ENCODE measurements around the gene ACBD6. TPM values are rescaled to one million over a fixed set of nuclear protein-coding genes. Genes with fewer than 3 reads are reported as not detected.
A peak's percentile ranks its signal among the peaks of the same experiment; 100 is the strongest.

The ACBD6 gene
- total RNA-seq, 2 donors from 2014 or later: 58.2 to 59.8 TPM

GRCh38 chr1:180268556-180269075 is 233.8 kb downstream of the ACBD6 start:
- no peaks in the 10 kb centered on the region for H3K36me3 Mint-ChIP-seq (ENCODE audit: insufficient read depth in 2 of 2)
- H3K9me3 Mint-ChIP-seq: no peaks in the 10 kb centered on the region
- H3K4me1 Mint-ChIP-seq (ENCODE audit: low read depth): no peaks in the 10 kb centered on the region
- H3K27me3 Mint-ChIP-seq (ENCODE audit: low read depth): no peaks in the 10 kb centered on the region
- H3K27ac Mint-ChIP-seq: no peak overlapping the region
- no peak for DNase-seq
- ATAC-seq (replicated peaks in 1 of 2): no peak
- H3K4me3 Mint-ChIP-seq: no peak overlapping the region

DNA sequence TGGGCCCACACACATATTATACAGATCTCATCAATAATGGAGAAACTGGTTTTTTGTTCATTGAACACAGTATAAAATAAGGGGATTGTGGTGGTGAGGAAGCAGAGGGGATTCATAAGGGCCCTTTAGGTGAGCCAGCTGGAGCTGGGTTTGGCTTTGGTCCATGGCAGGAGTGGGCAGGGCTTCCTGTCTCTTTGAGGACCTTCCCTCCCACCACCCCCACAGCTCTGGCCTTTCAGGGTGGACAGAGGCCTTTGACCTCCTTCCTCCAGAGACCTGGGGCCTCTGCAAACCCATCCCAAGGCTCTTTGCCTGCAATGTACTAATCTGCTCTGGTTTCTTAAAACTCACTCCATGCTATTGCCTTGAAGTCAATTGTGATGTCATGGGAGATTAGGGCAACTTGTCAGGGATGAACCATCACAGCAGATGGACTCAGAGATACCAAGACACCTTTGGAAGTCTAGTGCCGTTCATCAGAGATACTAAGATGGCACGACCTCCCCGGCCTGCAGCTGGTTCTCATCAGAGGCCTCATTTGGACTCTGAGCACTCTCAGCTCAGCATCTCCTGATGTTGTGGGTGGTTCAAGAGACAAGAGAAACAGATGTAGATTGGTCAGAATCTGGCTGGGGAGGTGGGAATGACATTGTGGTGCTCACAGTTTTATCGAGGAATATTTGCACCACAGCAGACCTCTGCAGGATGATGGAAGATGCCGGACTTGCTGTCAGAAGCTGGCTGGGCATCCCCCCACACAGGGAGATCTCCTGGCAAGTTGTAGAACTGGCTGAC is 234.4 kb downstream of the ACBD6 start:
- DNase-seq: no peak
- H3K4me3 Mint-ChIP-seq: no peak overlapping the region
- no peaks in the 10 kb centered on the region for H3K9me3 Mint-ChIP-seq
- no peaks in the 10 kb centered on the region for H3K4me1 Mint-ChIP-seq (ENCODE audit: low read depth)
- no peak for ATAC-seq (replicated peaks in 1 of 2)
- H3K27ac Mint-ChIP-seq: peak overlapping the region; percentile 54
- no peaks in the 10 kb centered on the region for H3K36me3 Mint-ChIP-seq (ENCODE audit: insufficient read depth in 2 of 2)
- H3K27me3 Mint-ChIP-seq (ENCODE audit: low read depth): no peaks in the 10 kb centered on the region

DNA sequence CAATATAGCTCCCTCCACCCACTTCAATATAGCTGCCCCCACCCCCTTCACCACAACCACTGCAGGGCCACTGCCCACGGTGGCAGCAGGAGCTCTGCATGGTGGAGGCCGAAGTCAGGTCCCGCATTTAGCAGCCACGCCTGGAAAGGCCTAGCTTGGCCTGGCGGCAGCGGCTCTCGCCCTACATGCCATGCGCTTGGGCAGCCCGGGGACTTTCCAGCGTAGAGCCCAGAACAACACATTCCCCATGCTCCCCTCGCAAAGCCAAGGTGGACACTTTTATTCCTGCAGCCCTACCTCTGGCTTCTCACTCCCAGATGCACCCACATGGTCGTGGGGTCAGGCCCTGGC is 235.2 kb downstream of the ACBD6 start:
- DNase-seq: no peak
- no peaks in the 10 kb centered on the region for H3K4me1 Mint-ChIP-seq (ENCODE audit: low read depth)
- no peaks in the 10 kb centered on the region for H3K27me3 Mint-ChIP-seq (ENCODE audit: low read depth)
- no peaks in the 10 kb centered on the region for H3K9me3 Mint-ChIP-seq
- no peak overlapping the region for H3K27ac Mint-ChIP-seq
- no peak for ATAC-seq (replicated peaks in 1 of 2)
- H3K4me3 Mint-ChIP-seq: no peak overlapping the region
- no peaks in the 10 kb centered on the region for H3K36me3 Mint-ChIP-seq (ENCODE audit: insufficient read depth in 2 of 2)

DNA sequence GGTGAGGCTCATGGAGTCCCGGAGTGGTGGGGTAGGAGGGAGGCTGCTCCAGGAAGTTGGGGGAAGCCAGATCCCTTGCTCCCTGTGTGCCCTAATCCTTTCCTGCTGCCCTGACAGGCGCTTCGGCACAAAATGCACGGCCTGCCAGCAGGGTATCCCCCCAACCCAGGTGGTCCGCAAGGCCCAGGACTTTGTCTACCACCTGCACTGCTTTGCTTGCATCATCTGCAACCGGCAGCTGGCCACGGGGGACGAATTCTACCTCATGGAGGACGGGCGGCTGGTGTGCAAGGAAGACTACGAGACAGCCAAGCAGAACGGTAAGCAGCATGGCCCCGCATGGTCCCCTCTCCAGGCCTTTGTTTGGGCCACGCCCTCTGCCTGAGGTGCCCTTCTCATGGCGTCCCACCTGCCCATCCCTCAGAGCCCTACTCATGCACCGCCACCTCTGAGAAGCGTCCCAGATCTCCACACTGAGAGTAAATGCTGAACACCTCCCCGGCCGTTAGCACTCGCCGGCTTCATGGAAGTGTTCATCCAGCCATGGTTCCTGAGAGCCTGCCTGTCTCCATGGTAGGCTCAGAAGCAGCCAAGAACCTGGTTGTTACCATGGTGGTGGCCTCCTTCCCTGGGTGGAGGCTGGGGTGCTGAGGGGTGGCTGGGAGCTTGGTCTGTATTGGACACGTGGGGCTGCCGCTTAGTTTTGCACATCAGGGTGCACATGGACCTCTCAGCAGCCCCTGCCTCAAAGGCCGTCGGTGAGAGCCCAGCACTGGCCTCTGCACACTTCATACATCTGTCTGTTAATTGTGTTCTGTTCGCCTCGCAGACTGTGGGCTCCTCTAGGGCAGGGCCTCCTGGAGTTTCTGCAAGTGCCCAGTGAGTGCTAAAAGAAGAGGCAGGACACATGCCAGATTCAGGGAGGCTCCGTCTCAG is 235.8 kb downstream of the ACBD6 start:
- Mint-ChIP-seq H3K4me1 (ENCODE audit: low read depth) (no peaks in the 10 kb centered on the region), H3K9me3 (no peaks in the 10 kb centered on the region), H3K27ac (no peak overlapping the region), H3K36me3 (ENCODE audit: insufficient read depth in 2 of 2) (no peaks in the 10 kb centered on the region), H3K27me3 (ENCODE audit: low read depth) (no peaks in the 10 kb centered on the region), H3K4me3 (no peak overlapping the region)
- ATAC-seq (replicated peaks in 1 of 2): no peak
- DNase-seq: no peak

DNA sequence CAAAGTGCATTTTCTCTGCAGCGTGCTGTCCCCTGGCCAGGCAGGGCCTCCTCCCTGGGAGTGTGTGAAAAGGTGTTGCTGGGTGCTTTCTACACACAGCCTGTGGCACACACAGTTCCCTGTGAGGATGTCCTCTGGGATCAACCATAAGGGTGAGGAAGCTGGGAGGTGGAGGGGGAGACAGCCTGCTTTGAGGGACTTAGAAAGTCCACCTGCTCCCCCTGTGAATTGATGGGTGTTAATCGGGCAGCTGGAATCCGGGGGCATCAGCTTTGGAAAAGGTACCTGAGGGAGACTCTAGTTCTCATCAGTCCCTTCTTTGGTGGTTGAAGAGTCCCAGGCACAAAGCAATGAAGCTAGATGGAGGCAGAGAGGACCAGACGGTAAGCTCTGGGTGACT is 236.5 kb downstream of the ACBD6 start:
- no peaks in the 10 kb centered on the region for H3K27me3 Mint-ChIP-seq (ENCODE audit: low read depth)
- ATAC-seq (replicated peaks in 1 of 2) (no peak), DNase-seq (no peak)
- no peak overlapping the region for H3K4me3 Mint-ChIP-seq
- no peaks in the 10 kb centered on the region for H3K4me1 Mint-ChIP-seq (ENCODE audit: low read depth)
- H3K9me3 Mint-ChIP-seq: no peaks in the 10 kb centered on the region
- no peaks in the 10 kb centered on the region for H3K36me3 Mint-ChIP-seq (ENCODE audit: insufficient read depth in 2 of 2)
- H3K27ac Mint-ChIP-seq: no peak overlapping the region

- H3K27ac Mint-ChIP-seq: no peak overlapping the region
- no peaks in the 10 kb centered on the region for H3K36me3 Mint-ChIP-seq (ENCODE audit: insufficient read depth in 2 of 2)
- DNase-seq (no peak), ATAC-seq (replicated peaks in 1 of 2) (no peak)
- H3K27me3 Mint-ChIP-seq (ENCODE audit: low read depth): no peaks in the 10 kb centered on the region
- H3K4me1 Mint-ChIP-seq (ENCODE audit: low read depth): no peaks in the 10 kb centered on the region
- no peaks in the 10 kb centered on the region for H3K9me3 Mint-ChIP-seq
- no peak overlapping the region for H3K4me3 Mint-ChIP-seq
Observed at GRCh38 chr1:180265201-180265600, 237.2 kb downstream of the ACBD6 start.

DNA sequence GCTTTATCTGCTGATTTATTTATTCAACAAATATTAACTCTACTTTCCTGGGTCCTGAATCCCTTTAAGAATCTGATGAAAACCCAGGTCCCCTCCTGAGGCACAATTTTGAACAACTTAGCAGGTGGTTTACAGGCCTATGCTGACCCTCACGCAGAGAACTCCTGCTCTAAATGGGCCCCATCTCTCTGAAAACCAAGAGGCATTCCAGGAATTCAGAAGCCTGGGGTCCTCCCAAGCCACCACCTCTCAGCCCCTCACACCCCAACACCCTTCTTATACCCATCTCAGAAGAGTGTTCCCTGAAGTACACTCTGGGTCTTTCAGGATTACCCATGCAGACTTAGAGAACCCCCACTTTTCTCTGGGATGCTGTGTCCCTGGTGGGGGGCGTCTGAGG is 237.8 kb downstream of the ACBD6 start:
- no peaks in the 10 kb centered on the region for H3K27me3 Mint-ChIP-seq (ENCODE audit: low read depth)
- no peak for ATAC-seq (replicated peaks in 1 of 2)
- no peak for DNase-seq
- H3K36me3 Mint-ChIP-seq (ENCODE audit: insufficient read depth in 2 of 2): no peaks in the 10 kb centered on the region
- H3K4me1 Mint-ChIP-seq (ENCODE audit: low read depth): no peaks in the 10 kb centered on the region
- H3K4me3 Mint-ChIP-seq: no peak overlapping the region
- no peak overlapping the region for H3K27ac Mint-ChIP-seq
- H3K9me3 Mint-ChIP-seq: no peaks in the 10 kb centered on the region

DNA sequence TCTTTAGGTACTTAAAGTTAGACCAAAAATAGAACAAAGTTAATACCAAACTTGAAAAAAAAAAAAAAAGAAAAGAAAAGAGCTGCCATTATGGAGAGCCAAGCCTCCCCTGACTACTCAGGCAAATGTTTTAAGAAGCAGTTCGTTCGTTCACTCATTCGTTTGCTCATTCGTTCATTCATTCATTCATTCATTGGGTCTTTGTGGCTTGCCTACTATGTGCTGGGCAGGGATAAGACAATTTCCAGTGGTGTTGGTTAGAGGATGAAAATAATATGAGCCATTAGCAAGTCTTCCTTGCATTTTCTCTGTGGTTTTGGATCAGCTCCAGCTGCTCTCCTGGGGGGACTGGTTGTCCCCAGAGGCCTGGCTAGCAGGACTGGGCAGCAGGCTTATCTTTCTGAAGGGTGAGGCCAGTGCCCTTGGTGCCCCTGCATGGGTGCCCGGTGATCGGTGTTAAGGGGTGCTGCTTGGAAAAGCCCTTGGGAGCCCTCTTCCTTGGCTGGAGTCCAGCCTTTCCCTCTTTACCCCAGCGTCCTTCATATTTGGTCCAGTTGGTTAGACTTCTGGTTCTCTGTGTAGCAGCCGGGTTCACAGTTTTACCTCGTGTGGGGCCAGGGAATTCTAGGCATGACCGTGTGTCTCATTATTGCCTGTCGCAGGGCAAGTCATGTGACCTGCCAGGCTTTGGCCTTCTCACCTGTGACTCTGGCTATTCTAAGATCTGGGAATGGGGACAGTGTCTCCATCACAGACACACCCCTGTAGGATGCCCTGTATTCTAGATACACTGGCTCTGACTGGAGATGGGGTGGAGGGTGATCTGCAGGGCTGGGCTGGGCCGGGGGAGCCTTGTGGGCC is 239.5 kb downstream of the ACBD6 start:
- H3K4me3 Mint-ChIP-seq: no peak overlapping the region
- no peak for ATAC-seq (replicated peaks in 1 of 2)
- no peak overlapping the region for H3K27ac Mint-ChIP-seq
- no peak for DNase-seq
- H3K9me3 Mint-ChIP-seq: no peaks in the 10 kb centered on the region
- H3K36me3 Mint-ChIP-seq (ENCODE audit: insufficient read depth in 2 of 2): no peaks in the 10 kb centered on the region
- H3K27me3 Mint-ChIP-seq (ENCODE audit: low read depth): peaks cover 14% of the 10 kb centered on the region
- no peaks in the 10 kb centered on the region for H3K4me1 Mint-ChIP-seq (ENCODE audit: low read depth)

DNA sequence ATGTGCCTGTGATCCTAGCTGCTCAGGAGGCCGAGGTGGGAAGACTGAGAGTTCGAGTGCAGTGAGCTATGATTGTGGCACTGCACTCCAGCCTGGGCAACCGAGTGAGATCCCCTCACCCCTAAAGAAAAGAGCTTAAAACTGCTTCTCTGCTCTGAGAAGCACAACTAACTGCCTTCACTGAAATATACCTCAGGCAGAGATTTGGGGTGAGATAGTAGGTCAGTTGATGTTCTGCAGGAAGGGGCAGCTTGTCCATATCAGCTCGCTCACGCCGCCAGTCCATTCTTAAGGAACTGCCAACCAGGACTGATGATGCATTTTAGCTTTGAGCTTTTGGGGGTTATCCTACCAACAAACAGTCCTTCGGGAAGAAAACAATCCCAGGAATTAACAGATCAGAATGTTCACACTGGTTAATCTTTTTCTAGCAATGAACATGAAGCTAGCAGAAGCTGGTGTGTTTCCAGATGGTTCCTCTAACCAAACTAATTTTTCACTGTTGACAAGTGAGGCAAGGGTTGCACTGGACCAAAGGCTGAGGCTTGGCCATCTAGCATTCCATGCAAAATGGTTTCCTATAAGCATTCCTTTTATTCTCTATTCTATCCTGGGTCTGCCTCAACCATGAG is 240.7 kb downstream of the ACBD6 start:
- no peak overlapping the region for H3K4me3 Mint-ChIP-seq
- peaks cover 20% of the 10 kb centered on the region for H3K27me3 Mint-ChIP-seq (ENCODE audit: low read depth)
- no peak overlapping the region for H3K27ac Mint-ChIP-seq
- ATAC-seq (replicated peaks in 1 of 2): no peak
- no peak for DNase-seq
- H3K4me1 Mint-ChIP-seq (ENCODE audit: low read depth): no peaks in the 10 kb centered on the region
- H3K9me3 Mint-ChIP-seq: no peaks in the 10 kb centered on the region
- no peaks in the 10 kb centered on the region for H3K36me3 Mint-ChIP-seq (ENCODE audit: insufficient read depth in 2 of 2)

DNA sequence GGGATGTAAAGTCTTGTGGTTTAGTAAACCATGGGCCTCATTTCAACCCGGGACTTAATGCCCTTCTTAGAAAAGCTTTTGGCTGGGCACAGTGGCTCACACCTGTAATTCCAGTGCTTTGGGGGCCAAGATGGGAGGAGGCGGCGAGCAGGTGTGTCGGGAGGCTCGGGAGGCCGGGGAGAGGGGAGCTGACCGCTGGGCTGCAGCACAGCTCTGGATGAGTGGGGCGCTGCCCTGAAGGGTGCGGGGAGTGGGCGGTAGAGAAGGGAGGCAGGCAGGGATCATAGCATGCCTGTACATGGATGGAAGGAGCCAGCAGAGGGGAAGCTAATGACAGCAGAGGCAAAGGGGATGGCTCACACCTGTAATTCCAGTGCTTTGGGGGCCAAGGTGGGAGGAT is 241.3 kb downstream of the ACBD6 start:
- H3K4me1 Mint-ChIP-seq (ENCODE audit: low read depth): no peaks in the 10 kb centered on the region
- H3K9me3 Mint-ChIP-seq: no peaks in the 10 kb centered on the region
- no peak overlapping the region for H3K27ac Mint-ChIP-seq
- H3K4me3 Mint-ChIP-seq: no peak overlapping the region
- H3K36me3 Mint-ChIP-seq (ENCODE audit: insufficient read depth in 2 of 2): no peaks in the 10 kb centered on the region
- H3K27me3 Mint-ChIP-seq (ENCODE audit: low read depth): peaks cover 20% of the 10 kb centered on the region
- ATAC-seq (replicated peaks in 1 of 2) (no peak), DNase-seq (no peak)

- Mint-ChIP-seq H3K27ac (no peak overlapping the region), H3K27me3 (ENCODE audit: low read depth) (peaks cover 20% of the 10 kb centered on the region), H3K36me3 (ENCODE audit: insufficient read depth in 2 of 2) (no peaks in the 10 kb centered on the region), H3K4me3 (no peak overlapping the region), H3K9me3 (no peaks in the 10 kb centered on the region), H3K4me1 (ENCODE audit: low read depth) (no peaks in the 10 kb centered on the region)
- DNase-seq: no peak
- no peak for ATAC-seq (replicated peaks in 1 of 2)
Observed at GRCh38 chr1:180260541-180260940, 241.8 kb downstream of the ACBD6 start.

- ATAC-seq (replicated peaks in 1 of 2): no peak
- Mint-ChIP-seq H3K4me1 (ENCODE audit: low read depth) (no peaks in the 10 kb centered on the region), H3K9me3 (no peaks in the 10 kb centered on the region), H3K27ac (no peak overlapping the region), H3K27me3 (ENCODE audit: low read depth) (peaks cover 20% of the 10 kb centered on the region), H3K4me3 (no peak overlapping the region), H3K36me3 (ENCODE audit: insufficient read depth in 2 of 2) (no peaks in the 10 kb centered on the region)
- no peak for DNase-seq
Observed at GRCh38 chr1:180259431-180260338, 242.7 kb downstream of the ACBD6 start.

Measured in activated T-cell treated with anti-CD3 and anti-CD28 coated beads, Interleukin-2, amount 50 U/mL, for 72 hours (primary cell).